DOHH2 (cell line): ENCODE results near the gene OR2S2.

Source experiments
- H3F3A ChIP-seq: fragments of 200-600 bp; sonication (generic), shearing (Covaris generic); 2 replicates; pipeline ENCODE4 v1.6.0; 2016; ENCODE audit warnings: antibody characterized with exemption, mild to moderate bottlenecking; ENCODE audit not compliant: control insufficient read depth, insufficient read depth
- H3K27ac ChIP-seq: fragments of 200-600 bp; sonication (generic); 2 replicates; pipeline ENCODE4 v1.5.1; 2014; ENCODE audit warnings: low read depth, mild to moderate bottlenecking, low read length, moderate library complexity
- H3K27me3 ChIP-seq: fragments of 200-600 bp; sonication (generic); 2 replicates; pipeline ENCODE4 v1.6.1; 2014; ENCODE audit warnings: mild to moderate bottlenecking, low read length, mixed read lengths; ENCODE audit not compliant: control insufficient read depth
- H3K36me3 ChIP-seq: fragments of 200-600 bp; sonication (generic); 2 replicates; pipeline ENCODE4 v1.6.1; 2014; ENCODE audit warnings: mild to moderate bottlenecking, low read length, moderate library complexity, mixed read lengths; ENCODE audit not compliant: control insufficient read depth
- H3K4me1 ChIP-seq: fragments of 200-600 bp; sonication (generic); 2 replicates; pipeline ENCODE4 v1.6.1; 2014; ENCODE audit warnings: mild to moderate bottlenecking, low read length, mixed read lengths; ENCODE audit not compliant: control insufficient read depth
- H3K4me2 ChIP-seq: fragments of 200-600 bp; sonication (generic); 2 replicates; pipeline ENCODE4 v1.6.0; 2014; ENCODE audit warnings: mild to moderate bottlenecking, low read length, moderate library complexity
- H3K4me3 ChIP-seq: fragments of 200-600 bp; sonication (generic); 2 replicates; pipeline ENCODE4 v1.5.1; 2014; ENCODE audit warnings: mild to moderate bottlenecking, low read length, mixed read lengths
- H3K79me2 ChIP-seq: fragments of 200-600 bp; sonication (generic); 2 replicates; pipeline ENCODE4 v1.6.1; 2014; ENCODE audit warnings: mild to moderate bottlenecking, low read length, mixed read lengths; ENCODE audit not compliant: control insufficient read depth
- H3K9me2 ChIP-seq: fragments of 200-600 bp; sonication (generic); replicated peaks from 2 replicates; pipeline ENCODE4 v1.6.1; 2014; ENCODE audit warnings: mild to moderate bottlenecking, low read length, mixed read lengths; ENCODE audit not compliant: control insufficient read depth
- H3K9me3 ChIP-seq: fragments of 200-600 bp; sonication (generic); 2 replicates; pipeline ENCODE4 v1.6.1; 2014; ENCODE audit warnings: antibody characterized with exemption, low read length, mixed read lengths; ENCODE audit not compliant: control insufficient read depth, insufficient read depth
- H4K20me1 ChIP-seq: fragments of 200-600 bp; sonication (generic); 2 replicates; pipeline ENCODE4 v1.6.0; 2014; ENCODE audit warnings: low read depth, mild to moderate bottlenecking, antibody characterized with exemption, low read length, moderate library complexity; ENCODE audit not compliant: control insufficient read depth, insufficient read depth
- EZH2phosphoT487 ChIP-seq: fragments of 200-600 bp; sonication (generic); IDR thresholded peaks from 2 replicates; pipeline ENCODE4 v1.6.1; 2017; ENCODE audit warnings: borderline replicate concordance, mild to moderate bottlenecking, antibody characterized with exemption, low read length, moderate library complexity, mixed read lengths
- TF ChIP-seq, protein P1 (sequence below): fragments of 200-600 bp; sonication (generic); IDR thresholded peaks from one replicate; pipeline ENCODE4 v1.5.1; 2014; ENCODE audit warnings: antibody characterized with exemption, mild to moderate bottlenecking, low read depth, low read length; ENCODE audit not compliant: poor library complexity, severe bottlenecking

Gene OR2S2

DNA sequence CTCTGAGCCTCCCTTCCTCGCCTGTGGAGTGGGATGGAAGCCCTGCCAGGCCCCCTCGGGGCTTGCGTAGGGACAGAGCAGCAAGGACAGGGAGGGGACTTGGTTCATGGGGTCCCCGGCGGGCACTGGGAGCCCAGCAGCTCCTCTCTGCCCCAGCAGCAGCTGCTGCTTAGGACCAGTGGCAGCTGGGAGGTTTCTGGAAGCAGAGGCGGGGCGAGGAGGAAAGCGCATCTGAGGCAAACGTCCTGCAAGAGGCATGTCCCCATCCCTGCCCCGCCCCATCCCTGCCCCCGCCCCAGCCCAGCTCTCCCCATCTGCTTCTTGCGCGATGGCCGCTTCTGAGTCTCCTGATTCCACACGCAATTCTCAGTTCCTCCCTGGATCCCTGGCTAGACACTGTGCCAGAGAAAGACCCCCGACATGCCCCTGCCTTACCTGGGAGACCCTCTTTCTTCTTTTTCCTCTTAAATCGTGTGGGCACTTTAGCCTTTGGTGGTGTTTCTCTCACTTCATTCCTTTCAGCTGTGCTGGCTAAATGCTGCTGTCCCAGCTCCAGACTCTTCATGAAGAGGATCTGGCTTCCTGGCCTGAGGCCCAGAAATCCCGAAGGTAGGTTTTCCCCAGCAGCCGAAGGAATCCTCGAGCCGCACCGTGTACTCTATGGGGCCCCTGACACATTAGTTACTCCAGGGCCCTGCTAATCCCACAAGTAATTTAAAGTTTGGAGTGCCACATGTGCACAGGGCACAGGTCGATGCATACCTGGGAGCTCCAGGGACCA lies 4.4 kb upstream of the OR2S2 start:
- H3K4me3 ChIP-seq, result no peak overlapping the region
- H3F3A ChIP-seq, result no peaks in the 10 kb centered on the region
- H3K9me2 ChIP-seq, result no peaks in the 10 kb centered on the region
- no peaks in the 10 kb centered on the region for H3K4me1 ChIP-seq
- H3K9me3 ChIP-seq, result no peaks in the 10 kb centered on the region
- H3K36me3 ChIP-seq, result no peaks in the 10 kb centered on the region
- H3K27me3 ChIP-seq, result peaks cover 30% of the 10 kb centered on the region
- H3K79me2 ChIP-seq, result no peaks in the 10 kb centered on the region
- no peaks in the 10 kb centered on the region for H4K20me1 ChIP-seq
- no peak overlapping the region for H3K4me2 ChIP-seq
- TF ChIP-seq EZH2phosphoT487, result no peak
- H3K27ac ChIP-seq, result no peak overlapping the region

DNA sequence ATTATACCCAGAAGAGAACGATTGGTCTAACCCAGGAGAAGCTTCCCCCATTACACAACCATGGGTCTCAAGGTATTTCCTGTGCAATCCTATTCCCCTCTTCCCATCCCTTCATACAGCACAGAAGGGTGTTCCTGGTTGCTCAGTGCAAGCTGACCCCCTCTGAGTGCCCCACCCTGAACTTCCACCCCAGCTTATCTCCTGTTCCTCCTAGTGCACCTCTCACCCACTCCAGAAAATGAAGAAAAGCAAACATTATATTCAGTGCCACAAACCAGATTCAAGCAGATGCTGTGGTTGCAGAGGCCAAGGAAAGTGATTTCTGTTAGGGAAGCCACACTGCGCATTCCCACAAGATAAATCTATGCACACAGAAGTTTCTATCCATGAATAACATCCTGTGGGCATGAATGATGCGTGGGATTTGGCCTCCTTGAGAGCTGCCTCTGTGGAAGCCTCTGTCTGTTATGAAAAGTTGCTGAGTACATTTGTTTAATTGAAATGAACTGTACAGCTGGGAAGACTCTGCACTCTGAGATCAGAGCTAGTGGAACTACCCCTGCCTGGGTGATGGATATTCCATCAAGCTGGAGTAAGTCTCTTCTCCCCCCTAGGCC lies 2.2 kb upstream of the OR2S2 start:
- Histone ChIP-seq H3K4me1 (no peaks in the 10 kb centered on the region), H3K9me3 (no peaks in the 10 kb centered on the region), H3K36me3 (no peaks in the 10 kb centered on the region), H3K9me2 (no peaks in the 10 kb centered on the region), H3K27me3 (peaks cover 27% of the 10 kb centered on the region), H3K79me2 (no peaks in the 10 kb centered on the region), H3K4me2 (no peak overlapping the region), H3F3A (no peaks in the 10 kb centered on the region), H4K20me1 (no peaks in the 10 kb centered on the region), H3K27ac (no peak overlapping the region), H3K4me3 (no peak overlapping the region)
- no peak for TF ChIP-seq EZH2phosphoT487
- TF ChIP-seq, protein P1, sequence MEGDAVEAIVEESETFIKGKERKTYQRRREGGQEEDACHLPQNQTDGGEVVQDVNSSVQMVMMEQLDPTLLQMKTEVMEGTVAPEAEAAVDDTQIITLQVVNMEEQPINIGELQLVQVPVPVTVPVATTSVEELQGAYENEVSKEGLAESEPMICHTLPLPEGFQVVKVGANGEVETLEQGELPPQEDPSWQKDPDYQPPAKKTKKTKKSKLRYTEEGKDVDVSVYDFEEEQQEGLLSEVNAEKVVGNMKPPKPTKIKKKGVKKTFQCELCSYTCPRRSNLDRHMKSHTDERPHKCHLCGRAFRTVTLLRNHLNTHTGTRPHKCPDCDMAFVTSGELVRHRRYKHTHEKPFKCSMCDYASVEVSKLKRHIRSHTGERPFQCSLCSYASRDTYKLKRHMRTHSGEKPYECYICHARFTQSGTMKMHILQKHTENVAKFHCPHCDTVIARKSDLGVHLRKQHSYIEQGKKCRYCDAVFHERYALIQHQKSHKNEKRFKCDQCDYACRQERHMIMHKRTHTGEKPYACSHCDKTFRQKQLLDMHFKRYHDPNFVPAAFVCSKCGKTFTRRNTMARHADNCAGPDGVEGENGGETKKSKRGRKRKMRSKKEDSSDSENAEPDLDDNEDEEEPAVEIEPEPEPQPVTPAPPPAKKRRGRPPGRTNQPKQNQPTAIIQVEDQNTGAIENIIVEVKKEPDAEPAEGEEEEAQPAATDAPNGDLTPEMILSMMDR, result no peak

DNA sequence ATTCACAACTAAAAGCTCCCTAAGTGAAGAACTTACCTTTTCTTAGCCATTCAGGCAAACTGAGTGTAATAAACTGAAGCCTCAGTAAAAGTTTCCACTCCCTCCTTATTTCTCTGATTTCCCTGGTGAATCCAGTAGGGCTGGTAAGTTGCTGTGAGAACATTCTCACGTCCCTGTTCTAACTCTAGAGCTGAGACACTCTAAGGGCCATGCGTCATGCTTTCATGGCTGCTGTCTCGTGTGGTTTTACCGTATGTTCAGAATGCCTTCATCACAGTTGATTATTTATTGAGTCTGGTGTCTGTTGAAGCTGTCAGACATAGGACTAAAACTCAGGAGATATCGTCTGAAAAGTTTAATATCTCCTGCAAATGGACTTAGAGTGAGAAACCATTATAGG lies 1.3 kb downstream of the OR2S2 start:
- H3K4me3 ChIP-seq, result no peak overlapping the region
- no peaks in the 10 kb centered on the region for H4K20me1 ChIP-seq
- H3K27ac ChIP-seq, result no peak overlapping the region
- no peak overlapping the region for H3K4me2 ChIP-seq
- no peaks in the 10 kb centered on the region for H3K36me3 ChIP-seq
- no peaks in the 10 kb centered on the region for H3K79me2 ChIP-seq
- H3K27me3 ChIP-seq, result peaks cover 22% of the 10 kb centered on the region
- no peaks in the 10 kb centered on the region for H3K9me2 ChIP-seq
- TF ChIP-seq EZH2phosphoT487, result no peak
- TF ChIP-seq, protein P1, result no peak
- no peaks in the 10 kb centered on the region for H3K4me1 ChIP-seq
- H3F3A ChIP-seq, result no peaks in the 10 kb centered on the region
- H3K9me3 ChIP-seq, result no peaks in the 10 kb centered on the region

DNA sequence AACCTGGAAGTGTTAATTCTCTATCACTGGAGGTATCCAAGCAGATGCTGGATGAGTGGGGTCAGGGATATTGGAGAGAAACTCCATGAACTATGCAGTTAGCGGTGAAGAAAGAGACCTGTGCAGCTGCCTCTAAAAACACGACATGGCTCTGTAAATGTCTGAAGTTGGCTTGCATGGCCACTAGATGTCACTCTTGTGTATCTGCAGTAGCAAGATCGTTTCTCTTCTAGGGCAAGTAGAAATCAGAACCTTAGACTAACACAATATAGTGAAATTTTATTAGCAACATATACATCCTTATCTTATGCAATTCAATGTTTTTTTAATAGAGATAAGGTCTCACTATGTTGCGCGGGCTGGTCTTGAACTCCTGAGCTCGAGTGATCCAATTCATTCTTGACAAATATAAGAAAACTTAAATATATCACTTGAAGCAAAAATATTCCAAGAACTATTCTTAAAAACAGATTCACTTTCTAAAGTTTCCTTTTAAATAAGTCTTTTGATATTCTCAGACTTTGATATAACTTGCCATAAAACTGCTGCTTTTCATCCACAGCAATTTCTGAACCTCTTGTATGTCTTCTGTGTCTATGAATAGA lies 2.9 kb downstream of the OR2S2 start:
- no peaks in the 10 kb centered on the region for H3K4me1 ChIP-seq
- H3K9me3 ChIP-seq, result no peaks in the 10 kb centered on the region
- H3K27ac ChIP-seq, result no peak overlapping the region
- TF ChIP-seq, protein P1, result peak; percentile 83
- TF ChIP-seq EZH2phosphoT487, result no peak
- no peaks in the 10 kb centered on the region for H3F3A ChIP-seq
- no peak overlapping the region for H3K4me3 ChIP-seq
- no peaks in the 10 kb centered on the region for H4K20me1 ChIP-seq
- H3K27me3 ChIP-seq, result peaks cover 22% of the 10 kb centered on the region
- no peaks in the 10 kb centered on the region for H3K36me3 ChIP-seq
- no peaks in the 10 kb centered on the region for H3K9me2 ChIP-seq
- no peaks in the 10 kb centered on the region for H3K79me2 ChIP-seq
- no peak overlapping the region for H3K4me2 ChIP-seq
